Activated CD4-positive, CD25-positive, alpha-beta regulatory T cell treated with anti-CD3 and anti-CD28 coated beads, Interleukin-2, amount 50 U/mL, for 24 hours (primary cell): ENCODE measurements around the gene YIPF3.
"Not testable (repeated sequence)": the region's sequence is repeated elsewhere in the genome, so short reads cannot be mapped to it uniquely, and the experiment has no call there.

ENCODE experiments used
- ATAC-seq, 2 donors: fragments of 150-1000 bp; cut with Tn5 transposase; one replicate each; pipeline ENCODE4 v1.10.0; 2021; ENCODE audit warnings: mild to moderate bottlenecking in 1 of 2, moderate library complexity in 1 of 2

Gene YIPF3

DNA sequence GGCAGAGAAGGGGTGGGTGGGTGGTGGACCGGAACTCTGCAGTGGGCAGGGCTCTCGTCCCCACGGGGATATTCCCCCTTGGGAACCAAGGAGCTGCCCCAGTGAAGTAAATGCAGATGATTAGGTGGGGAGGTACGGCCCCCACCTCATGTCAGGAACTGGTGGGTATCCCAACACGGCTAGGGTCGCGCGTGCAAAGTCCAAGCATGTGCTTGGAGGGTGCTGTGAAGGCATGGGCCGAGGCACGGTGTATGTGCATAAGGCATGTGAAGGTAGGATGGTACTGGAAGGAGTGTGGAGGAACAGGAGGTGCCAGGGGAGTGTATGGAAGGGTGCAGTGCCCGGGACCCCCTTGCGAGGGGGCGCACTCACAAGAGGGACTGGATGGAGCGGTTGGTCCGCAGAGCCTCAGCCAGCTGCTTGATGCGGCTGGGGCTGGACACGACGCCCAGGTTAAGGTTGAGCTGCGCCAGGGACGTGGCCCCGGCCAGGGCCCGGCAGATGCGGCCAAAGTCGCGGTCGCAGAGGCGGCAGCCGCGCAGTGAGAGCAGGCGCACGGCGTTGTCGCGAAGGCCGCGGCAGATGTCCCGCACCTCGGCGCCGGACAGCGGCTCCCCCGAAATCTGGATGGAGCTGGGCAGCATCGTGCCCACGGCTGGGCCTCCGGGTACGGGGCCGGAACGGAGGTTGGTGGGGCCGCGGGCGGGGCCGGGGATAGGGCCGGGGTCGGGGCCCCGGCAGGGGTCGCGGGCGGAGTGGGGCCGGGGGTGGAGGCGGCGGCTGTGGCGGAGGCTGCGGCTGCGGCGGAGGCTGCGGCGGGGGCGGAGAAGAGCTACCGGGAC lies 7.4 kb downstream of the YIPF3 start:
- ATAC-seq, result peak in 1 of 2 donors; percentile 3

DNA sequence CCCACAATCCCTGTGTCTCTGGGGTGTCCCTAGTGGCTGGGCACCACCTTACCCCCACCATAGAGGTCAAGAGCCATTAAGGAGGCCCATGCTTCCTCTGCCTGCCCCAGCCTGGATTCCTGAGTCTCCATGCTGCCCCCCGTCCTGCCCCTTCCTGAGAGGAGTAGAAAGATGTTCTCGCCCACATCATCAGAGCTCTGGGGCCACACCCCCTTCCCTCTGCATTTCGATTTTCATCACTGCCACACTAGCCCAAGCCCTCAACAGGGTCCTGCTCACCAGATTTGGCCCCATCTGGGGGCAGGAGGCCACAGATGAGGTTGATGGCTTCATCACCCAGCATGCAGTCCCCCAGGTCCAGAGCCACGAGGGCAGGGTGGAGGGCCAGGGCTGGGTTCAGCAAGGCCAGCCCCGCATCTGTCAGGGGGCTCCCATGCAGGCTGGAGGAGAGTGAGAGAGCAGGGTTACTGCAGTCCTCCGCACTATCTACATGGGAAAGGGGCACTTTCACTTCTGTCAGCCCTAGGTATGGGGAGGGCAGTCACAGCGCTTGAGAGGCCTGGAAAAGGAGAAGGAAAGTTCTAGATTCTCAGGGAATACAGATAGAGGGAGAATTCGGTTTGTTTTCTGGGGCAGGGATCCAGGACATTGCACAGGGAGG lies 8.1 kb downstream of the YIPF3 start:
- ATAC-seq, result no peak

DNA sequence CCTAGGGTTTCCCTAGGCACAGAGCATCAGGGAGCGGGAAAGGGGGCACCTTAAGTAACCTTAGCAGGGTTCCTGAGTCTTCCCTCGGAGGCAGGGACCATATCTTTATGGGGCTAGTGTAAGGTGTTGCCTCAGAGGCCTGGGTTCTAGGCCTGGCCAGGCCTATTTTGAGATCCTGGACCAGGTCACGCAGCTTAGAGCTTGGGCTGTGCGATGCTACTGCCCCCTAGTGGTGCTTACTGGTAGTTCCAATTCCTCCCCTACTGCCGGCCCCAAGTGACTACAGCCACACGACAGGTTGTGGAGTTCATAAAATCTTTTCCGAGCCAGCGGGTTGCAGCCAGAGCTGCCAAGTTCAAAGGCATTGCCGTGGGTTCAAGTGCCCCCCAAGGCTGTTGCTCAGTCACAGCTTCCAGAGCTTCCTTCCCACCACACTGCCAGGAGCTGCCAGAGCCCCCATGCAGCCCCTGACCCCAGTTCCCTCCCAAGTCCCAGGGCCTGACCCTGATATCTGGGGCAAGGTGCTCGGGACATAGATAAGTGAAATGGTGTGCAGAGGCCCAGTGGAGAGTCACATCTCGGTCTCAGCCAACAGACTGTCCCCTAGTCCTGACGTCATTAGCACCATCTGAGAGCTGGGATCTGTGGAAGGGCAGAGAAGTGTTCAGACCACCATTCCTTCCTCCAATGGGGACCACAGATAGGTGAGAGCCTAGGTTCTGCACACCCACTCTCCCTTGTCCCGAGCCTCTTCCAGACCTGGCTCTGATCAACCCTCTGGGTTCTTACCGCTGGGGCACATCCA lies 9.9 kb downstream of the YIPF3 start:
- ATAC-seq, result peak; percentile 65 to 72

DNA sequence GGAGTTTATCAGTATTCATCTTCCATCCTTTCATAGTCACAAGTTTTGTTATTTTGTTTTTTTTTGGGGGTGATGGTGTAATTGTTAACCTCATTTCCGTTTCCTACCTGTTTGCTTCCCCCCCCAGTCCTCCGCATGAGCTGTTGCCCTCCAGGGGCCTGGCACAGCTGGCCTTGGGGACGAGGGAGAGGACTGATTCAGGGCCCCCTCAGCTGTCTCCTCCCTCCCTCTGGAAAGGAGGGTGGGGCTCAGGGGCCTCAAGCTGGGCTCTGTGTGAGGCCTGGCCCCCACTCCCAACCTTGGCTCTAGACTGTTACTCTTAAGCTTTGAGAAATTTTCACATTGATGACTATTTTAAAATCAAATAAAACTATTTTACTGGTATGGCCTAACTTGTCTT lies 10.6 kb downstream of the YIPF3 start:
- no peak for ATAC-seq

DNA sequence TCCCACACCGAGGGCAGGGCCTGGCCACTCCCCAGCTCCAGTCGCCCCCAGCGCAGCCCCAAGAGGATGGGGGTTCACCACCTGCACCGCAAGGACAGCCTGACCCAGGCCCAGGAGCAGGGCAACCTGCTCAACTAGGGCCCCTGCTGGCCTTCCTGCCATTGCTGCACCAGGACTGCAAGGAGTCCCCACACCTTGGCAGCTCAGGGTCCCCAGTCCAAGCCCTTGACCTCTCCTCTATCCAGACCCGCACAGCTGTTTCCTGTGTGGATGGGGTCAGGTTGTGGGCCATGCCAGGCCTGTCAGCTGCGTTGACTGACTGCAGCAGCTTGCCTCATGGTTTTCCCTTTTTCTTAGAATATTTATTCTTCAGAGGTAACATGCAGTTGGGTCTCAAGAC lies 11.0 kb downstream of the YIPF3 start:
- no peak for ATAC-seq

DNA sequence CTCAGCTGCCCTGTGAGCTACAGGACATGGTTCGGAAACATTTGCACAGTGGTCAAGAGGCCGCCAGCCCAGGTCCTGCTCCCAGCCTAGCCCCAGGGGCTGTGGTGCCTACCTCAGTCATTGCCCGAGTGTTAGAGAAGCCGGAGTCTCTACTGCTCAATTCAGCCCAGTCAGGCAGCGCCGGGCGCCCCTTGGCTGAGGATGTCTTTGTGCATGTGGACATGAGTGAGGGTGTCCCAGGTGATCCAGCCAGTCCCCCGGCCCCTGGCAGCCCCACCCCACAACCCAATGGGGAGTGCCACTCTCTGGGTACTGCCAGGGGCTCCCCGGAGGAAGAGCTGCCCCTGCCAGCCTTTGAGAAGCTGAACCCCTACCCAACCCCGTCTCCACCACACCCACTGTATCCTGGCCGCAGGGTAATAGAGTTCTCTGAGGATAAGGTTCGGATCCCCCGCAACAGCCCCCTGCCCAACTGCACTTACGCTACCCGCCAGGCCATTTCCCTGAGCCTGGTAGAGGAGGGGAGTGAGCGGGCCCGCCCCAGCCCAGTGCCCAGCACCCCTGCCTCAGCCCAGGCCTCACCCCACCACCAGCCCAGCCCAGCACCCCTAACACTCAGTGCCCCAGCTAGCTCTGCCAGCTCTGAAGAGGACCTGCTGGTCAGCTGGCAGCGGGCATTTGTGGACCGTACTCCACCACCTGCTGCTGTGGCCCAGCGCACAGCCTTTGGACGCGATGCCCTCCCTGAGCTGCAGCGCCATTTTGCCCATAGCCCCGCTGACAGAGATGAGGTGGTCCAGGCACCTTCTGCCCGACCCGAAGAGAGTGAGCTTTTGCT lies 11.8 kb downstream of the YIPF3 start:
- no peak for ATAC-seq

DNA sequence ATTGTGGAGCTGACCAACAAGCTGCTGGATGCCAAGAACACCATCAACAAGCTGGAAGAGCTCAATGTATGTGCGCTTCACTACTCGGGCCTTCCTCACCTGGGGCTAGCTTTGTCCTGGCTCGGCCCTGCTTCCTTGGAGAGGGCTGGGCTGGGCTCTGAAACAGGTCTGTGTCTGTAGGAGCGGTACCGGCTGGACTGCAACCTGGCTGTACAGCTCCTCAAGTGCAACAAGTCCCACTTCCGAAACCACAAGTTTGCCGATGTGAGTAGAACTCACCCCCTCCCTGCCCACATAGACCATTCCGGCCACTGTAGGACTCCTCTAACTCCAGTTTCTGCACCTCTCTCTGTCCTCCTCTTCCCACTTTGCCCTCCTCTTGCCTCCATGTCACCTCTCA lies 13.3 kb downstream of the YIPF3 start:
- ATAC-seq, result no peak

DNA sequence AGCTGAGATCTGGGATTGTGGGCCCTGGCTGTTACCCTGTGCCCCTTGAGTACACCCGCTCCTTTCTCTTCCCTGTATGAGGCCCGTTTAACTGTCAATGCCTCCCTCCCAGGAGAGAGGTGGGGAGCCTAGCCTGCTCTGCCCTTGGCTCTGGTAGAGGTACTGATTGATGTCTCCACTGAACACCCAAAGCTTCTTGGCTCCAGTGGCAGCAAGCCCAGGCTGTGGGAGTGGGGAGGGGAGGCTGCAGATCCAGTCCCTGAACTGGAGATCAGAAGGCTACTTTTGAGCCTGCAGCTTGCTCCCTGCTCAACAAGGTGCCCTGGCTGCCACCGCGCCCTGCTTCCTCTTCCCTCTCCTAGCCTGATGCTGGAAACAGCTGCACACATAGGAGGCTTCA lies 14.1 kb downstream of the YIPF3 start:
- ATAC-seq, result no peak

DNA sequence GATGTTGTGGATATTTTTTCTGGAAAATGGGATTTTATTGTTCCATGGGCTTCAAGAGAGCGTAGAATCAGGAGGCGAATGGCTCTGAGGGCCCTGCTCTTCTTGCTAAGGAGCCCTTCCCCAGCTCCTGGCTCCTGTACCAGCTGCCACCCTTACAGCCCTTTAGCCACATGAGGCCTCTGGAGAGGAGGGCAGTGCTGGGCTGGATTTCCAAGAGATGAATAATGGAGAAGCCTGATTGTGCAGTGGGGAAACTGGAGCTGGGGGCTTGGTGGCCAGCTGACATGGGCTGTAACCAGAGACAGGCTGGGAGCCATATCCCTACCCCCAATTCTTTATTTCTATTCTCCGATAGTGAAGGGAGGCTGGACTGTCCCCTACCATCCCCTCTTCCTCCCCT lies 15.8 kb downstream of the YIPF3 start:
- ATAC-seq, result no peak

DNA sequence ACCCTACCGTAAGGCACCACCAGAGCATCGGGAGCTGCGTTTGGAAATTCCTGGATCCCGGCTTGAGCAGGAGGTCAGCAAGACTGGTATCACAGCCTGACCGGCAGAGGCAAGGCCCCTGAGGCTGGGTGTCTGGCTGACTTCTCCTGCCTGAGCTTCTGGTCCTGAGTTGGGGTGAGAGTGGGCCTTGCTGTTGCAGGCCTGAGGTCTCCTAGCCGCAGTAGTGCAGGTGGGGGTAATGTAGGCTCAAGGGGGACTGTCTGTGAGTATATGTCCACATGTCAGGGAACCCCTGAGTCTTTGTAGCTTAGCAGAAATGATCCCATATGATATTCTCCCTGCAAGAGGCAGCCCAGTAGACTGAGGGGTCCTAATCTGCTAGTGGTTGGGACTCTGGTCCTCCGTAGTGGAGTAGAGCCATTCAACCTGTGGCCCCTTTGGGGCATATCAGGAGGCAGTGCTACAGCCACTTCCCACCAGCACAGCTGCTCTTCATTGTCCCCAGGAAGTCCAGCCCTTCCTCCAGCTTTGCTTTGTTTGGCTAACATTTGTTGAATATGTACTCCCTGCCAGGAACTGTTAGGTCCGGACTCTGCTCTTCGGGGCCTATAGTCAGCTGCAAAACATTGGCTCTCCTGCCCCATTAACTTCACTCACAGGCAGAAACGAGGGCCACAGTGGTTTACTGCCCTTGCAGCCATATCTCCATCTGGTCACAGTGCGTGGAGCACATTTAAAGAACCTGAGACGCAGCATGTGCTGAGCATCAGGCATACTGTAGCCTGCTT lies 17.5 kb downstream of the YIPF3 start:
- no peak for ATAC-seq

DNA sequence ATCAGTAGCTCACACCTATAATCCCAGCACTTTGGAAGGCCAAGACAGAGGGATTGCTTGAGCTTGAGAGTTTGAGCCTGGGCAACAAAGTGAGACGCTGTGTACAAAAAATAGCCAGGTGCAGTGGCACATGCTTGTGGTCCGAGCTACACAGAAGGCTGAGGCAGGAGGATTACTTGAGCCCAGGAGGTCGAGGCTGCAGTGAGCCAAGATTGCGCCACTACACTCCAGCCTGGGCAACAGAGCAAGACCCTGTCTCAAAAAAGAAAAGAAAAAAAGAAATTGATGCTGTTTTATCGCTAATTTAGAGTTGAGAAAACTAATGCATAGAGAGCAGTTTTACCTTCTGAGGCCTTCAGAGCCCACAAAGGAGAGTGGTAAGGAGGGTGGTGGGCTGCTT lies 18.4 kb downstream of the YIPF3 start:
- not testable (repeated sequence) for ATAC-seq

DNA sequence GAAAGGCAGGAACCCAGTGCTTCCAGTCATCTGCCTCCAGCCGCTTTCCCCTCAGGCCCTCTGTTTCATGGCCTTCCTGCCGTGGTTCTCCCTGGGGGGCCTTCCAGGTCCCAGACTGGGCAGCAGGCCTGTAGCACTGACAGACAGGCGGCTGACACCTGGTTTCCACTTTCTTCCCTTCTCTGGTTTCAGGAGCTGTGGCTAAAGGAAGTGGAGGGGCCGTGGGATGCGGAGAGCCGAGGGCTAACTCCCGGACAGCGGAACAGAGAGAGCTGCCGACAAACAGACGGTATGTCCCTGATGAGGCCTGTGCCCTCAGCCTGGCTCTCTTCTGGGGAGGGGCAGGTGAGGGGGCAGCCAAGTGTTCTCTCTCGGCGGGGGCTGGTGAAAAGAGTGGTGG lies 19.0 kb downstream of the YIPF3 start:
- no peak for ATAC-seq

DNA sequence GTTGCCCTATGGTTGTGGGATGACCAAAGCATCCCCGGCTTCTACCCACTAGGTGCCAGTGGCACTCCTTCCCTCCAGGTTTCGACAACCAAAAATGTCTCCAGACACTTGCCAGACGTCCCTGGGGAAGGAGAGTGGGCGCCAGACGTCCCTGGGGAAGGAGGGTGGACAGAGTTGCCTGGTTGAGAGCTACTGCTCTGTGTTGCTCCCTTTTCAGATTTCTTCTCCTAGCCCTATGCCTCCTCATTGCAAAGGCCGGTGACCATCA lies 19.7 kb downstream of the YIPF3 start:
- no peak for ATAC-seq

DNA sequence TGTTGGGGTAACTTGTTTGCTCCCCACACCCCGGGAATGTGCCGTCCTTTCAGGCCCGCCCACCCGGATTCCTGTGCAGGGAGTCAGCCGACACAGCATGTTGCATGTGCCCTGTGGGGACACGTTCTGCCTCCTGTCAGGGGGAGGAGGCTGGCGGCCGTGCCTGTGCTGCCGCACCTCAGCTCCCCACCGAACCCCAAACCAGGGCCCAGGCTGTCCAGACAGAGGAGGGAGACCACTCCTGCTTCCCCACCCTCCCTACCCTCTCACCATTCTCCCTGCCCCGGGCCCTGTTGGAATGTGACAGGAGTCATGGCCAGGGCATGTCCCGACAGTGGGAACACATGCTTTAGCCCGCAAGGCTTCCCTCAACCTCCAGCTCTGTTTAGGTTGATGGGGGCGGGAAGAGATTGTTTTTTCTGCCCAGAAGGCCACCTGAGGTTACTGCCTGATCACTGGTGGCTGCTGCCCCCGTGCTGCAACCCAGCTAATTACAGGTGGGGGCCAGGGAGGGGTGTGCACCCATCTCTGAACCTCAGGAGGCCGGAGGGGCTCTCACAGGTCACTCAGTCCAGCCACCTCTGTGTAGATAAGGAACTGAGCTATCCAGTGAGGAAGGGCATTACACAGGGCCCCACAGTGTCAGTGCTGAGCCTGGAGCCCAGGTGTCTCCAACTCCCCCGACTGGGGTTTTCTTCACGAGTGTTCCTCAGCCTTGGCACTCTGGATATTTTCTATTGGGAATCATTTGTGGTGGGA lies 20.2 kb downstream of the YIPF3 start:
- ATAC-seq, result no peak

DNA sequence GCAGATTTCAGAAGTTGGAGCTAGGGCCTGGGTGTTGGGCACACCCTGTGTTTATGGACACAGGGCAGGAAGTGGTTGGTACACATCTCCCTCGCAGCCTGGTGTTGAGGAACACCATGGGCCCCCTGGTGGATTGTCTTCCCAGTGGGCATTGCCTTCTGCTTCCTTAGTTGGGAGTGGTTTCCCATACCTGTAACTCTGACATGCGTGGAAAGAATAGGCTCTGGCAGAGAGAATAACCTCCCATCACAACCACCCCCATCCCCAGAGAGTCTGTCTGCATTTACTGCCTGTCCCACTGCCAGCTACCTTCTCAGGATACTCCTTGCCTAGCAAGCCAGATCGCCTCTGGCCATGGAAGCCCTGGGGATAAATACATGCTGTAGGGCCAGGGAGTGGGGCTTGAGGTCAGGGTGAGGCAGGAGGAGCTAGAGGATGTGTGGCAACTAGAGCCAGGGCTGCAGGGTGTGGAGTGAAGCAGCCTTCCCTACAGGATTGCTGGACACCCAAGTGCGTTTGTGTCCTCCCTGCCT lies 21.3 kb downstream of the YIPF3 start:
- no peak for ATAC-seq

DNA sequence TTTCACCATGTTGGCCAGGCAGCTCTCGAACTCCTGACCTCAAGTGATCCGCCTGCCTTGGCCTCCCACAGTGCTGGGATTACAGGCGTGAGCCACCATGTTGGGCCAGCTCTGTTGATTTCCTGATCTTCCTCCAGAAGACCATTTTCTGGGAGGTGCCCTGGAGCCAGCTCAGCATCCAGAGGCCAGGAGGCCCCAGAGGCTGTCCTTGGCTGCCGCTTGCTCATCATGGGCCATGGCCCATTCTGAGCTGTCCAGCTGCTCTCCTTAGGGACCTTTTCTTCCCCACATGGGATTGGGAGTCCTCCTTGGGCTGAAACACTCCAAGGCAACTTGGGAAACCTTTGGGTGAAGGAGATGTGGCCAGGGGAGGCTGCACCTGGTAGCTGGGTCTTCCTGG lies 22.0 kb downstream of the YIPF3 start:
- ATAC-seq, result no peak

DNA sequence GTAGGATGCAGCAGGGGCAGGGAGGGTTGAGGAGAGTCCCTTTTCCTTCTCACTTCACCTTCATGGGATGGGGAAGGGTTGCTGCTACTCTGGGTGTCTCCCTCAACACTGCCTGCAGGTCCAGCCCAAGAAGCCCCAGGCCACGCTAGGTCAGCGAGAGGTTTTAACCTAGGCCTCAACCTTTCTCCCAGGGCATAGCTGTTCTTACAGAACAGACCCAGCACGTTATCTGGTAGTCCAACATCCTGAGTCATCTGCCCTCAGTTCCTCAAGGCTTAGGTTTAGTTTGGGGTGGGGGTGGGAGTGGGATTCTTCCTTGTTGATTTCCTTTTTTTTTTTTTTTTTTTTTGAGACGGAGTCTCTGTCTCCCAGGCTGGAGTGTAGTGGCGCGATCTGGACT lies 22.4 kb downstream of the YIPF3 start:
- no peak for ATAC-seq

DNA sequence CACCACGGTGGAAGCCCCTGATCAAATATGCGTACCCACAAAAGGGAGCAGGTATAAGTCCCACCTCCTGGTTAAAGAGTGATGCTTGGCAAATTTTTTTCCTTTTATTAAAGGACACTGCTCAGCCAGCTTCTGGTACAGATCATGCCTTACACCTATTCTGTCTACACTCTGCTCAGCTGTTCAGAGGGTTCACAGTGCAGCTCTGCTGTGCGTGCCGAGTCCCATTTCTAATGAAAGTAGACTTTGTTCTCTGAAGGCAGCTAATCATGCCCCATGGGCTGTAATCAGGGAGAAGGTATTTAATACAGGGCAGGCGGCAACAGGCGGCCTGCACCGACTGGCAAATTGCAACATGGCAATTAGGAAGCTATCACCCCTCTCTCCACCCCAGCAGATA lies 22.9 kb downstream of the YIPF3 start:
- ATAC-seq, result no peak

DNA sequence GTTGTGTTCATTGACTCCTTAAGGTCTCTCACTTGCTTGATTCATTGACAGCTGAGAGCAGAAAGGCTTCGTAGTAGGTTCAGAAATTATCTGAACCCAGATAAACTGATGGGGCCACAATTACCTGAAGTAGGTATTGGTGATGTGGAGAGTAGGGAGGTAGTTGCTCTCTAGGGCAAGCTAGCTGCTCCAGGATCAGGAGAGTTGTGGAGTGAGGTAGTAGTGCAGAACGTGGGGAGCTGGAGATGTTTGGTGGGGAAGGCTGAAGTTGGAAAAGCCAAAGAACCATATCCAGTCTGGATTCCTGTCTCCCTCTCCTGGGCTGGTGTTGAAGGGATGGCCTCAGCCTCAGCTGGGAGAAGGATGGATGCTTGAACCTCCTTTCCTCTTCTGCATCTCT lies 23.5 kb downstream of the YIPF3 start:
- ATAC-seq, result no peak

DNA sequence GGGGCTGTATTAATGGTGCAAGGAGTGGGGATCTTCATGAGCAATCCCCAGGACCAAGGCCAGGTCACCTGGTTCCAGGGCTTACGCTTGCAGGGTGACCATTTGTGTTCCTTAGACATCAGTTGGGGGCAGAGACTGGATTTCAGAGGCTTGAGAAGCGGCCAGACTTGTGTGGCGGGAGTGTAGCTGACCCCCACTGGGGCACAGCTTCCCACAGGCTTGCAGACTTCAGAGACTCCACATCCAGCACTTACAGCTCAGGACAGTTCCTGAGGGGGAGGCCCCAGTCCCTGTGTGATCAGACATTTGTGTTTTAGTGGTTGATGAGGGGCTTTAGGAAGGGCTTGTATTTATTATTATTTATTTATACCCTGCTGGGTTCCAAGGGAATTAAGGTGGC lies 24.1 kb downstream of the YIPF3 start:
- no peak for ATAC-seq
